Iris pigment epithelial cell (primary cell): ENCODE results near the gene SSBP4.
"Not testable (repeated sequence)": the region's sequence is repeated elsewhere in the genome, so short reads cannot be mapped to it uniquely, and the experiment has no call there.

ENCODE experiments used
- DNase-seq: peaks from one replicate; pipeline ENCODE4 v3.0.0-alpha.2; 2011; ENCODE audit warnings: low read depth

Gene SSBP4

GRCh38 chr19:18419195-18419698 is at the start of gene SSBP4:
Gene SSBP4, plus strand, starts transcription at chr19:18419398. Its CDS starts 251 bp downstream, at chr19:18419649.
- peak; percentile 79 for DNase-seq

DNA sequence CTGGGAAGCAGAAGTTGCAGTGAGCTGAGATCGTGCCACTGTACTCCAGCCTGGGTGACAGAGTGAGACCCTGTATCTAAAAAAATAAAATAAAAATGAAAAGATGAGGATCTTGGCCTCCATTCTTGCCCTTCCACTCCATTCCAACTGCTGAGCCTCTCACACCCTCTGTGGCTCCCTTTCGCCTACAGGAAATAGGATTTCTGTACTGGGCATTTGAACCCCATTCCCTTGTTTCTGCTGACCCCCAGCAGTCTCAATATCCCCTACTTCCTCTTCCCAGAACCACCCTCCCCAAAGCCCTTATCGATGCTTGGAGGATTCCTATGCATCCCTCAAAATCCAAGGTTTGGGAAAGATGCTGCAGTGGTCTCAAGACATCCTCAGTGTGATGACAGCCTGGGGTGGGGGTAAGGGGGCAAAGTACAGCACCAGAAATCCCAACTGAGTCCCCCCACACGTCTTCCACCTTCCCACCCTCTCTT is 45.7 kb upstream of the SSBP4 start:
- DNase-seq, result no peak

DNA sequence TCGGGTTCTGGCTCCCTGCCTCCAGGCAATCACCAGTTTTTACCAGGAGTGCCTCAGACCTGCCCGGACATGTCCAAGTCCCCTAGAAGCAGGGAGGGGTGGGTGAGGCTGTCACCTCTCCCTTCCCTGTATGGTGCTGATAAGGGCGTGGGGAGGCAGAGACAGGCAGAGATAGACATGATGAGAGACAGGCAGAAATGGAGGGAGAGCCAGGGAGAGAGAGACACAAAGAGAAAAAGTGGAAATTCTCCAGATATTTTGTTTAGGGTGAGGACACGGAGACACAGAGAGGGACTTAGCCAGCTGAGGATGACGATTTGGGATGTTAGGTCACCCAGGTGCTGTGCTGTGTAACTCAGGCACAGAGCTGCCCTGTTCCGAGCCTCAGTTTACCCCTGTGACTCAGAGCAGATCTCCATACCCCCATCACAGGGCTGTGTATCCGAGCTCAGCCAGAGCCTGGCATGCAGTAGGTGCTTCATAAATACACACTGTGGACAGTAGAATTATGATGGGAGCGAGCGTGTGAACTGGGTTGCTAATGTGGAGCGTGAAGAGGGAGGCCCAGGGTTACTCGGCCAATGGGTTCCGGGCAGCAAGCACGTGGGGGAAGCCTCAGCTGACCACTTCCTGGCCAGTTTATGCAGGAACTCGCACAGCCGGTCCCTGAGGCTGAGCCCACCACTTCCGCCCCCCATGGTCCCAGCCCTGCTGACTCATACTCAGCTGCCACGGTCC is 45.1 kb upstream of the SSBP4 start:
- DNase-seq, result peak; percentile 100

GRCh38 chr19:18377026-18377425 is 42.2 kb upstream of the SSBP4 start:
- DNase-seq, result no peak

- peak; percentile 85 for DNase-seq
Measured at GRCh38 chr19:18379803-18380747, 39.1 kb upstream of the SSBP4 start.

GRCh38 chr19:18380843-18381242 is 38.4 kb upstream of the SSBP4 start:
- no peak for DNase-seq

GRCh38 chr19:18383622-18384021 is 35.6 kb upstream of the SSBP4 start:
- DNase-seq, result not testable (repeated sequence)

DNA sequence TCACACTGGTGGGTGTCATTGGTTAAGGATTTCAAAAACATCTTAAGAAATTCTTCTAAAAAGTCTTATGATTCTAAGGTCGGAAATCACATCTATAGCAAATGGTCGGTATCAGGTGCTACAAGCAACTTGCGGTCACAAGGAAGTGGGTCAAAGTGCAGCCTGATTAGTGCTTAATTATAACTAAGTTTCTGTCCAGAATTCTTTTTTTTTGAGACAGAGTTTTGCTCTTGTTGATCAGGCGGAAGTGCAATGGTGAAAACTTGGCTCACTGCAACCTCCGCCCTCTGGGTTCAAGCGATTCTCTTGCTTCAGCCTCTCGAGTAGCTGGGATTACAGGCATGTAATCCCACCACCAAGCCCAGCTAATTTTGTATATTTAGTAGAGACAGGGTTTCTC is 34.4 kb upstream of the SSBP4 start:
- no peak for DNase-seq

DNA sequence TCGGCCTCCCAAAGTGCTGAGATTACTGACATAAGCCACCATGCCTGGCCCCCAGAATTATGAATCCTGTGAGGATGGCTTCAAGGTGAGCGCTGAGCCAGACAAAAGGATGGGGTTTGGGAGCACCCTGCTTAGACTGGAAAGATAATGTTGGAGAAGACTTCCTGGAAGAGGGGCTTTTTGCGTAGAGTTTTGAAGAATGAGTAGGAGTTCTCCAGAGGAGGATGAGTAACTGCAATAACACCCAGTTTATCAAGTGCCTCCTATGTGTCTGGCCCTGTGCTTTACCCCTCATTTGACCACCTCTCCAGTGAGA is 33.9 kb upstream of the SSBP4 start:
- DNase-seq, result no peak

- DNase-seq, result peak; percentile 96
Measured at GRCh38 chr19:18385675-18386542, 33.3 kb upstream of the SSBP4 start, which contains the start of gene GDF15. Gene GDF15, plus strand, starts transcription at chr19:18386158. Its CDS starts 32 bp downstream, at chr19:18386190.

DNA sequence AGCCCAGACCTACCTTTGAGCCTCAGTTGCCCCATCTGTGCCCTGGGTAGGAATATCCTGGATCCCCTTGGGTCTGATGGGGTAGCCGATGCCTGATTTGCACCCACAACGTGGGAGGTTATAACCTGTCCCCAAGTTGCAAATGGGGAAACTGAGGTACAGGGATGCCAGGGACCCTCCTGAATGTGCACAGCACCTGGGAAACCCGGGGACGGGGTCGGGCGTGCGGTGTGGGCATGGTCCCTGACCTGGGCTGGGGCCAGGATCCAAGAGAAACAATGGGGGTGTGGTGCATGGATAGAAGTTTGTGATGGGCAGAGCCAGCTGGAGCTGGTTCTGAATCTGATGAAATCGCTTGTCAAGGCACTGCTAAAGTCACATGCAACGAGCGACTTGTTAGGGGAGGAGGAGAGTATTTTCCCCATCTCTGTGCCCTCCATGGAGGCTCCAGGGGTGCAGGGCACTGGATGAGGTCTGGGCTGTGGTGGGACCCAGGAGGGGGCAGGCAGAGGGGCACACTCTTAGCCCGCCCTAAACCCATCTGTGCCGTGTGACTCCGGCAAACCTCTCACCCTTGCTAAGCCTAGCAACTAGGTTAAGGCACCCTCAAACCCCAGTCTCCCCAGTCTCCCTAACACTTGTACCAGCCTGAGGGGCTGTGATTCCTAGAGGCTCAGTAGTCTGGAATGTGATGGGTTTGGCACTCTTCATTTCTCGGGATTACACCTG is 32.5 kb upstream of the SSBP4 start:
- DNase-seq, result no peak

- no peak for DNase-seq
Measured at GRCh38 chr19:18388100-18388959, 30.9 kb upstream of the SSBP4 start.

DNA sequence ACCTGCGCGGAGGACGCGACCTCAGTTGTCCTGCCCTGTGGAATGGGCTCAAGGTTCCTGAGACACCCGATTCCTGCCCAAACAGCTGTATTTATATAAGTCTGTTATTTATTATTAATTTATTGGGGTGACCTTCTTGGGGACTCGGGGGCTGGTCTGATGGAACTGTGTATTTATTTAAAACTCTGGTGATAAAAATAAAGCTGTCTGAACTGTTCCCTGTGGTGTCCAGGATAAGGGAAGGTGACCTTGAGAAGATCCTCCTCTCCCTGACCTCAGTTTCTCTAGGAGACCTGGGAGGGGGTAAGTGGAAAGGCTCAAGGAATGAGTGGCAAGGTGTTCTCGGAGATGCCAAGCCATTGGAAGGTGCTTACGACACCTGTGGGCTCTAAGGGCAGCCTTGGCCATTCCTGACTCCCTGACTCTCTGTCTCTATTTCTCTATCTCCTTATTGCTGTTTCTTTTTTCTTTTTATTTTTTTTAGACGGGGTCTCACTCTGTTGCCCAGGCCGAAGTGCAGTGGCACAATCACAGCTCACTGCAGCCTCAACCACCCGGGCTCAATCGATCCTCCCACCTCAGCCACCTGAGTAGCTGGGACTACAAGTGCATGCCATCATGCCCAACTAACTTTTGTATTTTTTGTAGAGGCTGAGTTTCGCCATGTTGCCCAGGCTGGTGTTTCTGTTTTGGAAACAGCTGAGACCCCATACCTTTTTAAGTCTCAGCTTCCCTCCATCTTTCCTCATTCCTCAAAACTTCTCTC is 30.1 kb upstream of the SSBP4 start:
- no peak for DNase-seq

DNA sequence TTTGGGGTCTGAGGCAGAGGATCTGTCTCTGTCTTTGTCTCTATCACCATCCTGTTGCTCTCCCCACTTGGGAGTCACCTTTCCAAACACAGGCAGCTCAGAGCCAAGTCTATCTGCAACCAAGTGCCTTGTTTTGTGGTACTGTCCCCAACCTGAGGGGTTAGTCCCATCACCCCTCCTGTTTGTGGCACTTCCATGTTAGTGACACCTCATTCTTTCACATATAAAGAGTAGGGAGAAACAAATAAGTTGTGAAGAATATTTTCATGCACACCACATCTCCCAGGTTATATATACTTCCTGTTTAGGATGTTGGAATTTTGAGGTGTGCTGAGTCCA is 29.5 kb upstream of the SSBP4 start:
- no peak for DNase-seq

DNA sequence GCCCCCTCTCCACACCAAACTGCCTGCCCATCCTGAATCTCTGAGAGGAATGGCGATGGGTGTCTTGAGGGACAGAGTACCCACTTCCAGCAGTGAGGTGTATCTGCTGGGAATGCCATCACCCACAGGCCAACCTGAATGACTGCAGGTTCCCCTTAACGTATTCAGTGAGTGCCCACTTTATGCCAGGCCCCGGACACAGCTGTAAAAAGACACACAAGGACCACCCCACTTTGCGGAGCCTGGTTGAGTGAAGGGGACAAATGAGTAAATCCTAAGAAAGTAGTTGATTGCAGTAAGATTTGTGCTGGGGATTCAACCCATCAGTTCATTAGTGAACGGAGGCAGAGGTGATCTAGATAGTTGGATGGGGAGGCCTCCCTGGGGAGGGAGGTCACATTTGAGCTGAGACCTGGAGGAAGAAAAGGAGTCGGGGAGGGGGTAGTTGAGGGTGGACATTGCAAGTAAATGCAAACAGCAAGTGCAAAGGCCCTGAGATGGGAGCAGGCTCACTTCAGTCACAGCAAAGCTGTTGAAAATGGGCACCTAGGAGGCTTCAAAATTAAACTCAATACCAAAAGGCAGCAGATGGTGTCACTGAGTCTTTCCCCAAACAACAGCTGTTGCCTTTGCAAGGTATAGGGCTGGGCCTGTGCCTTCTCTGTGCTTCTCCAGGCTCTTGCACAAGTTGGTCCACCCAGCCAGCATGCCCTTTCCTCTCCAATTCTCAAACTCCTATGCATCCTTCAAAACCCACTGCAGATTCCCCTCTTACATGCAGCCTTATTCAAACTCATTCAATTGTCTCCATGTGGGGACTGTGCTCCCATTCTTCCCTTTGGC is 28.9 kb upstream of the SSBP4 start:
- peak; percentile 46 for DNase-seq

- DNase-seq, result no peak
Measured at GRCh38 chr19:18391509-18392075, 27.6 kb upstream of the SSBP4 start.

DNA sequence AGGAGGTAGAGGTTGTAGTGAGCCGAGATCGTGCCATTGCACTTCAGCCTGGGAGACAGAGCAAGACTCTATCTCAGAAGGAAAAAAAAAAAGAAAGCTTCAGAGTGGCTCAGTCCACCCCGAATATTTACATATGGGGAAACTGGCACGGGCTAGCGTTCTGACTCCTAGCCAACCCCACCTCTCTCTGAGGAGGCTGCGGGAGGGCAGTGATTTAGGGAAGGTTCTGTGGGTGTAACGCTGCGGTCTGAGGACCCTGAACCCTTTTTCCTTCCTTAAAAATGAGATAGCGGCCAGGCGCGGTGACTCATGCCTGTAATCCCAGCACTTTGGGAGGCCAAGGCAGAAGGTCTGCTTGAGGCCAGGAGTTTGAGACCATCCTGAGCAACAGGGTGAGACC is 26.8 kb upstream of the SSBP4 start:
- DNase-seq, result no peak

DNA sequence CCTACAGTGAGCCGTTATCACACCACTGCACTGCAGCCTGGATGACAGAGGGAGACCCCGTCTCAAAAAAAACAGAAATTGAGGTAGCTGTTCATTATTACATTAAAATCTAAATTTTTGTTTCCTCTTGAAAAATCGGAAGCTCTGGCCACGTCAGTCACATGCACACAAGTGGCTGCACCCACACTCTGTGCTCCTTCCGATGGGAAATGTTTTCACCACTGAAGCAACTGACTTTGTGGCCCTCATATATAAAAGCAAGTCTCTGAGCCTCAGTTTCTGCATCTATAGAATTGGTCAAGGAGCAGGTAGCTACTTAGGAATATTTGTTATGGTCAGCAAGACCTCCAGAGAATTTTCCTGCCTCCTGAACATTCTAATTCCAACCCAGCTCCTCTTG is 26.3 kb upstream of the SSBP4 start:
- no peak for DNase-seq
